ENCODE measurements around the gene PMFBP1.
A peak's percentile ranks its signal among the peaks of the same experiment; 100 is the strongest.
"Not testable (repeated sequence)": the region's sequence is repeated elsewhere in the genome, so short reads cannot be mapped to it uniquely, and the experiment has no call there.

Gene PMFBP1

DNA sequence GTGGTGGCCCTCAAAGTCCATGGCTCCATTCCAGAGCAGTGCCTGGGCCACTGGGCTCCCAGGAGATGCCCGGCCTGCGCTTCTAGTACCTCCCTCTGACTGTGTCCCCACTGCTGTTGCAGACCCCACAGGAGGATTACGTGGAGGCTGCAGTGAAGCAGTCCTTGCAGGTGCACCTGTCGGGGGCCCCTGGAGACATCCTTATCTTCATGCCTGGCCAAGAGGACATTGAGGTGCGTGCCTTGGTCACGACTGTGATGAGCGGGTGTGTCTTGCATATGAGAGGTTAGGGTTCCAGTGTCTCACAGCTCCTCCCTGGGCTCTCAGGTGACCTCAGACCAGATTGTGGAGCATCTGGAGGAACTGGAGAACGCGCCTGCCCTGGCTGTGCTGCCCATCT lies 67.0 kb downstream of the PMFBP1 start:
- DNase-seq, result no peak

DNA sequence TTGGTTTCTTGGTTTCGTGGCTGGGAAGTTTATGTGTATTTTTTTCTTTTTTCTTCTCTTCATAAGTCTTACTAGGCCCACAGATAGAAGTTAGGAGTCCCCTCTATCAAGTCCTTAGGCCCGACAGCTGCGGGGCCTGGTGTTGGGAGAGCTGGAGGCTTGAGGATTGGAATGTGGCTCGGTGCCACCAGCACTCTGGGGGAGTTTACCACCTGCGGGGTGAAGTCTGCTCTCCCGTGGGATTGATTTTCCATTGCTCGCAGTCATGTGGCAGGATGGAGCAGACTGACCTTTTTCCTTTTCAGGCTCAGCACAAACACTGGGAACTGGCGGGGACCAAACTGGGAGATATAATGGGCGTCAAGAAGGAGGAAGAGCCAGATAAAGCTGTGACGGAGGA lies 70.8 kb downstream of the PMFBP1 start:
- no peak for DNase-seq

DNA sequence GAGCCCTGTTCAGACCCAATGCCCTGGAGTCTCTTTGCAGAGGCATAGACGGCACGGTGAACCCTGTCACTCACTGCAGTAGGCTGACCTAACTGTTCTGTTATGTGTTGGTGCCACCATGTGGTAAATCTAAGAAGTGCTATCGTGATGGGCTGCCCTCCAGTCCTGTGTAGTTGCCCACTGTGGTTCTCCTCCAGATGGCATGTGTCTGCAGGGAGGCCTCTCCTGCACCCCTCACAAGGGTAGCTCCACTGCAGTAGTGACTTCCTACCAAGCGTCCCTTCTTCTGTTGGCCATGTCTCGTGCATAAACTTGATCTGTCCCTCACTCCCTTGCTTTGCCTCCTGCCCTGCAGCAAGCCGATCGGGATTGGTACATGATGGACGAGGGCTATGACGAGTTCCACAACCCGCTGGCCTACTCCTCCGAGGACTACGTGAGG lies 72.6 kb downstream of the PMFBP1 start:
- peak; percentile 53 for DNase-seq

DNA sequence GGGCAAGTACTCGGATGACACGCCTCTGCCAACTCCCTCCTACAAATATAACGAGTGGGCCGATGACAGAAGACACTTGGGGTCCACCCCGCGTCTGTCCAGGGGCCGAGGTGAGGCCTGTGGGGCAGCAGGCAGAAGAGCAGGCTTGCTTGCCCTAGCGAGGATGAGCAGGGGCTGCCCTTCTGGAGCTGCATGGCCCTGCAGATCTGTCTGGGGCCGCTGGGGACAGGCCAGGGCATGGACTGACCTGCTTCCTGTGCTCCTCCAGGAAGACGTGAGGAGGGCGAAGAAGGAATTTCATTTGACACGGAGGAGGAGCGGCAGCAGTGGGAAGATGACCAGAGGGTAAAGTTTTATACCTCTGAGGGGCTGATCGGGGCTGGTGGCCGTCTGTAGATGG lies 73.0 kb downstream of the PMFBP1 start:
- no peak for DNase-seq

DNA sequence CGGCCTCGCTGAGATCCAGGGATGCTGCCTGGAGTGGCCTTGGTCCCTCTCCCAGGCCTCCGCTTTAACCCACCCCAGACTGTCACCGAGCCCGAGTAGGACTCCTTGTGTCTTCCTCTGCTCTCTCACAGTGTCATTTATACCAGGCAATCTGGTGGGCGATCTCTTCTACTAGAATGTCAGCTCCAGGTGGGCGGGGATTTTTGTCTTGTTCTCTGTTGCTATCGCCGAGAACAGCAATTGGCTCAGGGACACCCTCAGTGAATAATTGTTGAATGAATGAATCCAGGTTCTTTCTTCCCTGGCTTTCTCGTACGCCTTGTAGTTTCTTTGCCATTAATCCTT lies 77.7 kb downstream of the PMFBP1 start:
- DNase-seq, result no peak

DNA sequence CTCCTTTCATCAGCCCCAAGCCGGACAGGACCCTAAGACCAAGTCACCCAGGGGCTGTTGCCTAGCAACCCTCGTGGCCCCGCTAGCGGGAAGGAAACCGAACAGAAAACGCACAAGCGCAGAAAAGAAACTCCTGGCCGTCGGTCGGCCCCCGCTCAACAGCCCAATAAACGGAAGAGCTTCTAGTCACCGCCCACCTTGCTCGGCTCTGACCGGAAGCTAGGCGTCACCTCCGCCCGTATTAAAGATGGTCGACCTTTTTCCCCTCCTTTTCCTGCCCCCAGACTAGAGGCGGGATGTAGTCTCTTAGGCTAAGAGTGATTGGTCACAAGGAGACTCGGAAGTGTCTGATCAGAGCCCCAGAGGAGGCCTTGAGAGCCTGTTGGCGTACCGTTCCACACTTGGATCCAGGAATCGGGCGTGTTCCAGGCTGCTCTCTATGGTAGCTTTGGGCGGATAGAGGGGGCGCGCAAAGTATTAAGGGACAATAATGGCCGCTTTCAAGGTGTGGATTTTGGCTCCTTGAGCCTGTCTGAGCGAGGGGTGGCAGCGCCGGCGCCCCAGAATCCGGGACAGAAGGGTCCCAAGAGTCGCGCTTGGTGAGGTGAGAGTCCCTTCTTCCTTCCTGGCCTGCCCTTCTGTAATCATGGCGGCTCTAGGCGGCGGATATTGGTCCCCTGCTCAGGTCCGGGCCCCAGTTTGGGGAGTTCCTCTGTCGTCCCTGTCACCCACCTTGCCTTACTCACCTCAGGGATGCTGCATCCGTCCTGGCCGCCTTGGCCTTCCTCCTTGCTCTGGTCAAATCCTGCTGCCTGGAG lies 78.3 kb downstream of the PMFBP1 start, which contains the start of the genes DHX38 and TXNL4B:
Gene DHX38 (plus strand): TSS at position 400 of the 818 bp plus-strand sequence. CDS start 2,311 bp downstream, outside the sequence.
Gene TXNL4B (minus strand): TSS at position 173 of the 818 bp plus-strand sequence. CDS start 2,871 bp downstream, outside the sequence.
- peak; percentile 100 for DNase-seq

DNA sequence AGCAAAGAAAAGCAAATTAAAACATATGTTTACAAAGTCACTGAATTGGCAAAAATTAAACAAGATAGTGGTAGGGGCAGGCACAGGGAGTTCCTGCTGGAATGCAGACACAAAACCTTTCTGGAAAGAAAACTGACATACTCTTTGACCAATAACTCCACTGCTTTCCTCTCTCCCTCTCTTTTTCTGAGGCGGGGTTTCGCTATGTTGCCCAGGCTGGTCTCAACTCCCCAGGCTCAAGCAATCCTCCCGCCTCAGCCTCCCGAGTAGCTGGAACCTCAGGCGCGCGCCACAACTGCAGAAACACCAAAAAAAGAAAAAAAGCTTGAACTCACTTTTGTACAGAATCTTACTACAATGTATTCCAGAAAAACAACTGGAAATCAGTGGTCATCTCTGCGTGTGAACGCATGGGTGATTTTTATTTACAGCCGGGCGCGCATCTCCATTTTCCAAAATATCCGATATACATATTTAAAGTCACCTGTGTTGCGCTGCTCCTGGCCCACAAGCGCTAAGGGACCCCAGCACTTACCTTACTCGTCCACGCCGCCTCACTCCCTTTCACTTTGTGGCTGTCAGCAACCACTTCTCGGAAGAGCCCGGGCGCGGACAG lies 79.0 kb downstream of the PMFBP1 start:
- DNase-seq, result peak; percentile 74

DNA sequence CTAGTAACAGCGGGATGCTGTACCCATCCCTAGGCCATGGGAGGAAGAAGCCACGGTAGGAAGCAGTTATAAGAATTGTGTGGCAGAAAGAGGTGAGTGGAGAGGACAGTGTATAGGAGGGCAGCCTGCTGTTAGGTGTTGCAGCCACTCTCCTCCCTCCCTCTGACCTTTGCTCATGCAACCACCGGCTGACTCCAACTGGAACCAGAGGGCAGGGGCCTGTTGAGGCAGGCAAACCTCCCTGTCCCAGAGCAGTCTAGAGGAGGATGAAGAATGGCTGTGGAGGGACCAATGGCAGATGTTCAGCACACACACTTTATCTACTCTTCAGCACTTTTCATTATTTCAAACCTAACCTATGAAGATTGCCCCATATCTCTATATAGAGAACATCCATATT lies 80.7 kb downstream of the PMFBP1 start:
- no peak for DNase-seq

DNA sequence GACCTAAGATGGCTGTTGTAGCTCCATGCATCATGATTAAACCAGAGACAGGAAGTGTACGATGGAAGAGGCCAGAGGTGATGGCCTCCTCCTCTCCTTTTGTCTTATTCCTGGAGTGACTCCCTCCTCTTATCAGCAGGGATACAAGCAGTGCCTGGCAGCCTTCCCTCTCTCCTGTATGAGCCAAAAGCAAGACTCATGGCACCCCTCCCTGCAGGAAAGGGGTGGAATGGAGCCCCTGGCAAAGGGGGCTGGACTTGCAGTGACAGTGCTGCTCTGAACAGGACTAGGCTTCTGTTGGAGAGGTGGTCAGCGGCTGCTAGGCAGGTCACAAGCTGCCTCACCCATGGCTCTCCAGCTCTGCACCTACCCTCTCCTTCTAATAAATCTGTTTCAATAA lies 87.0 kb downstream of the PMFBP1 start:
- no peak for DNase-seq

DNA sequence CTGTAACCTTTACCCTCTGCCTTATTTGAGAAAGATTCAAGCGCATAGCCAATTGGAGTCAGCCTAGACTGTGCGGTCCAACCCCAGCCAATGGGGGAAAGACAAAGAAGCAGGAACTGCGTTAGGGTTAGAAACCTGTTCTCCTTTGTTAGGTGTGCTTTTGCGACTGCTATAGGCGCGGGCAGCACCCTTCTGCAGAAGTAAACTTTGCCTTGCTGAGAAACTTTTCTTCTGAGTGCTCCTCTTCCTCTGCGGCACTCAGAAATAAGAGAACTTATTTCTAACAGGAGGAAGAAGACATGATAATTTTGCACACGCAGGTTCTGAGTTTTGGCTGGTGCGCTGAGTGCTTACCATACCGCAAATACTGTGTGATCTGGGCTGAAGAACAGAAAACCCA lies 87.5 kb downstream of the PMFBP1 start:
- DNase-seq, result no peak

DNA sequence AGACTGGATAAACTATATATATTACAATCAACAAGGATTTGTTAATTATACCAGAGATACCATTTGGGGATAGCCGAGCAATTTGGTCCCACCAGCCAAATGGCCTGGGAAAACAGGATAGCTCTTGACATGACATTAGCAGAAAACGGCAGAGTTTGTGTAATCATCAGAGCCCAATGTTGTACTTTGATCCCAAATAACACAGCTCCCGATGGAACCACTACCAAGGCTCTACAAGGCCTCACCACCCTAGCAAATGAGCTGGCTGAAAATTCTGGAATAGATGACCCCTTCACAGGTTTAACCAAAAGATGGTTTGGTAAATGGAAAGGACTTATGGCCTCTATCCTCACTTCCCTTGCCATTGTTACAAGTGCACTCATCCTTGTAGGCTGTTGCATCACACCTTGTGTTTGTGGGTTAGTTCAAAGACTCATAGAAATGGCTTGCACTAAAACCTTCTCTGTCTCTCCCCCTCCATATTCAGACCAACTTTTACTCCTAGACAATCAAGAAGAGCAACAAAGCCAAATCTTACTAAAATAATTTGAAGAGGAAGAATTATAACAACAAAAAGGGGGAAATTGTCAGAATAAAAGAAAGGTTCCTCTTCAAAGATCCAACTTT lies 88.1 kb downstream of the PMFBP1 start:
- DNase-seq, result no peak

DNA sequence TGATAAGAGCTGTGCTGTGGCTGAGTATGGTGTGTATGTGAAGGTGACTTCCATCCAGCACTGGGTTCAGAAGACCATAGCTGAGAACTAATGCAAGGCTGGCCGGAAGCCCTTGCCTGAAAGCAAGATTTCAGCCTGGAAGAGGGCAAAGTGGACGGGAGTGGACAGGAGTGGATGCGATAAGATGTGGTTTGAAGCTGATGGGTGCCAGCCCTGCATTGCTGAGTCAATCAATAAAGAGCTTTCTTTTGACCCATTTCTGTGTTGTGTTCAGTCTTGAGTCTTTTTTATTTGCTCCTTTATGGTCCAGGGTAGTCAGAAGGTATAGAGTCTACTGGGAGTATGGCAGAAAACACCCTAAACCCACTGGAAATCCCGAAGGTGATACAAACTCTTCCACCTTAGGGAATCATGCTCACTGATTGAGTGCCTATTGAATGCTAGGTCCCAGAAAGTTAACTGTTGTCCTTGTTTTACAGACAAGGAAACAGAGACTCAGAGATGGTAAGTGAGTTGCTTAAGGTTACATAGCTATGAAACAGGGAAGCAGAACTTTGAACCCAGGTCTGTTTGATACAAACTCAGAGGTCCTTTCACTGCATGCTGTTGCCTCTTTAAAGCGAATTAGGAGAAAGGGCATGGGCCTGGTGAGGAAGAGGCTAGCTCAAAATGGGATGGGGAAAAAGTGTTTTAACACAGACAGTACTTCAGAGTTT lies 94.8 kb downstream of the PMFBP1 start:
- DNase-seq, result not testable (repeated sequence)

DNA sequence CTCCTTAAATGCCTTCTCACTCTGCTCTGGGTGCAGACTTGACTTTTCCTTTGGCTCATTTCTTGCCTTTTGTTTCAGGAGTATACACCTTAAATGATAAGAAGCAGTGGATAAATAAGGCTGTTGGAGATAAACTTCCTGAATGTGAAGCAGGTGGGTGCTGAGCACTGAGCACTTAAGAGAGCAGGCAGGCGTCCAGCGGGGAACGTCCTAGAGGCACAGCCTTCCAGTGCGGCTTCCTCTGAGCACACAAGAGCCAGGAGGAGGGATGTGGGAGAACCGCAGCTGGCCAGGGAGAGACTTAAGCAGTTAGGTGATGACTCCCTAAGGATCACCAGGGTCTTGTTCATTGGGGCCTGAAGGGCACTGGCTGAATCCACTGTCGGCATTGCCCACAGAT lies 96.9 kb downstream of the PMFBP1 start:
- not testable (repeated sequence) for DNase-seq

DNA sequence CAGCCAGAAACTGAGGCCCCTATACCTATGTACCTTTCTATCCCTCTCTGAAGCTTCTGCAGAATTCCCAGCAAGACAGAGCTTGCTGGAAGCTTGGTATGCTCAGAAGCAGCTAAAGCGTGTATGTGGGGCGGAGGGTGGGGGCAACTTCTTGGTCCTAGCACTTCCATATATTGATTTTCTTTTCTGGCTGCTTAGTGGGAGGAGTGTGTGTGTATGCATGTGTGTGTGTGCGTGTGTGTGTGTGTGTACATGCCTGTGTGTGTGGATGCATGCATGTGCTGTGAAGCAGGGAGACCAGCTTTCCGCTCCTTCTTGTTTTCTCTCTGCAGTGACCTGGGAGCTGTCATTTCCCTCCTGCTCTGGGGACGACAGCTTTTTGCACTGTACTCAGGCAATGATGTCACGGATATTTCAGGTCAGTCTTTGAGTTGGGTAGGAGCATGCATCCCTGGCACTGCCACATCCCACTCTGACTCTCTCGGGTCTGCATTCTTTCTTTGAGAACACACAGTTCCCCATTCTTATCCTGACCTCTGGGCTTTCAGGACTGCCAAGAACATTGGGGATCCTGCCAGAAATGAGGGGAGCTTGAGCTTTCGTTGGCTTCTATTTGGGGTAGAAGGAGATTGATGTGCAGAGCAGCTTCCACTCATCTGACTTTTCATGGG lies 98.3 kb downstream of the PMFBP1 start:
- DNase-seq, result no peak

DNA sequence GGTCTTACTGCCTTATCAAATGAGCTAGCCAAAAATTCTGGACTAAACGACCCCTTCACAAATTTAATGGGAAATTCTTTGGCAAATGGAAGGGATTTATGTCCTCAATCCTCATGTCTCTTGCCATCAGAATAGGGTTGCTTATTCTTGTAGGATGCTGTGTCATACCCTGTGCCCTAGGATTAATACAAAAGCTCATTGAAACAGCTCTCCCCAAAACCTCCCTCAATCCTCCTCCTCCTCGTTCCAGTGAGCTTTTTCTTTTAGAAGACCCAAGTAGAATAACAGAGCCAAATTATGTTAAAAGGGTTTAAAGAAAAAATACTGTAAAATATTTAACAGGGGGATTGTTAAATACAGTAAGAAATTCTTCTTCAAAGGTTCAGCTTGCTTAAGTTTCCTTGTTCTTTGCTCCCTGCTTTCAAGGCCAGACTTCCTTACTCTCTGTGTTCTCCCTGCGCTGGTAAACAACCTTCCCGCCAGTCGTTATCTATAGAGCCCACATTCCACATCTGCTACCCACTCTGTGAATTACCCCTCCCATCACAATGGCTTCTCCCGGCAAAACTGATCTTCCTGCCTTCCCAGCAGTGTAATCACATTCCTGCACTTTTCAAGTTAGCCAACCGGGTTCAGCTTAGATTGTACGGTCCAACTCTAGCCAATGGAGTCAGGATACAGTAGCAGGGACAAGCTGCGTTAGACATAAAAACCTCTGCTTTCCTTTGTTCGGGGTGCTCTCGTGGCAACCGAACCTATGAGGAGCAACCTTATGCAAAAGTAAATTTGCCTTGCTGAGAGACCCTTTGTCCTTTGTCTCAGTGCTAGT lies 99.2 kb downstream of the PMFBP1 start:
- no peak for DNase-seq
